RWPE1 (cell line): ENCODE results near the gene REEP1.
A peak's percentile ranks its signal among the peaks of the same experiment; 100 is the strongest.

Experiments
- CTCF ChIA-PET: fragments of 350-600 bp; sonication (Branson Sonifier 250); formaldehyde crosslinking; extraction: SDS; loops from one replicate; lab custom pipeline; 2021; lab: Yijun Ruan, JAX
- POLR2A ChIA-PET: fragments of 400-600 bp; formaldehyde crosslinking; extraction: SDS; loops from one replicate; lab custom pipeline; 2020; ENCODE audit warnings: antibody characterized with exemption; ENCODE audit not compliant: low non-redundant PET; lab: Yijun Ruan, JAX
- DNase-seq: peaks from one replicate; pipeline ENCODE4 v3.0.0; 2012; ENCODE audit warnings: low spot score
- H3K27ac ChIP-seq: fragments of 450-650 bp; 2 replicates; pipeline ENCODE4 v1.5.1; 2017
- CTCF ChIP-seq: fragments of 450-650 bp; conservative IDR thresholded peaks from 2 replicates; pipeline ENCODE4 v1.5.1; 2017; ENCODE audit warnings: low read depth, mild to moderate bottlenecking

The REEP1 gene

GRCh38 chr2:86372641-86373502 lies 35.4 kb upstream of the REEP1 start:
- H3K27ac ChIP-seq: no peak overlapping the region
- peak; percentile 42 for TF ChIP-seq CTCF
- POLR2A ChIA-PET: no interaction called here
- CTCF ChIA-PET: interaction anchor here (1.0 to 1.8 kb wide), 3 partner anchors 20 to 178 kb away, joined by 3 to 8 read pairs (median 4); partner anchors contain the start of gene IMMT
- DNase-seq: peak; percentile 48

DNA sequence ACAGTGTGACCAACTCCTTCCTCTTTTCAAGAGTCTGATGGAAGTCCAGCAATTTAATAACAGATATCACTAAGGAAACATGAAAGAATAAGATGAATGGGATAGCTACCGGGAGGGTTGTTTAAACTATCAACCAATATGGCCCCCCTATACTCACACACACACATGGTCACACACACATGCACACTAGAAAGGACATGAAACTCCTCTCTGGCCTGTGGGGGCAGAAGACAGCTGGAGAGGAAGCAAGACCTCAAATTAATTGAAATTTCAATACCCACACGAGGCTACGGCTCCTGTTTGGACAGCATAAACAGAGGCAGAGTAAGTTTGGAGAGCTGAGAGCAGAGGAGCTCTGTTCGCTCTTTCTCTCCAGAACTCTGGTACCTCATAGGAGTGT lies 34.7 kb upstream of the REEP1 start:
- H3K27ac ChIP-seq: no peak overlapping the region
- POLR2A ChIA-PET: no interaction called here
- no peak for TF ChIP-seq CTCF
- CTCF ChIA-PET: interaction anchor here (1.0 to 1.8 kb wide), 3 partner anchors 21 to 177 kb away, joined by 3 to 8 read pairs (median 4); partner anchors contain the start of gene IMMT
- no peak for DNase-seq

DNA sequence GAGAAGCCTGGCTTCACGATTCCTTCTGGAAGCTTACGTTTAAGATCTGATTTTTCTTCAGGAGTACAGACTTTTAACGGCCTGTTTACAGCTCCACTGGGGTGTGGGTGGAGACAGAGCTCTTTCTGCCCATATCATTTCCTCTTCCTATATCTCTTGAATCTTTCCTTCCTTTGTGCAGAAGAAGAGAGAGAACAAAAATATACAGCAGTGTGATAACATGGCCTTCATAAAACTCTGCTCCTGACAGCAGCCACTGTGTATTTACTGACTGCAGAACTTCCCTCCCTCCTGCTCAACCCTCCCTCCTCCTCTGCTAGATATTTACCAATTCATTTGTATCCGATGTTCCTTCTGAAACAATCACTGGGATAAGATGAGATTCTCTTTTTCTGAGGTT lies 34.1 kb upstream of the REEP1 start:
- no peak for TF ChIP-seq CTCF
- DNase-seq: no peak
- CTCF ChIA-PET: interaction anchor here (0.7 kb wide), 2 partner anchors 22 to 124 kb away, joined by 3 to 4 read pairs; no protein-coding TSS in a partner anchor
- H3K27ac ChIP-seq: no peak overlapping the region
- POLR2A ChIA-PET: no interaction called here

DNA sequence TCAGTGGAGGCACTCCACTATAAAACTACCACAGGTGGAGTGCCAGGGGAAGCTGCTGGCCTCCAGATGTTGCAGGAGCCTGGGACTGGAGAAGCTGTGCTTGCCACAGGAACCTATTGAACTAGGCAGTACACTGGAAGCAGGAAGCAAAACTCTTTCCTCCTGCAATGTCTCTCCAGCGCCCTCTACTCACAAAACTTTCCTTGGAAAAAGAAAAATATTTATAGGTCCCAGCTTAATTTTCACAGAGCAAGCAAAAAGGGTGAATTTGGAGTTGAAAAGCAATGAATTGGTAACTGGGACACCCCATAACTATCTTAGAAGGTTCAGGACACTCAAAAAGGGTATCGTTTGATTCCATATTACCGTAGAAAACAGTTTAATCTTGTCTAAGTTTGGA lies 33.2 kb upstream of the REEP1 start:
- DNase-seq: no peak
- no peak for TF ChIP-seq CTCF
- no peak overlapping the region for H3K27ac ChIP-seq
- CTCF ChIA-PET: no interaction called here
- POLR2A ChIA-PET: no interaction called here

DNA sequence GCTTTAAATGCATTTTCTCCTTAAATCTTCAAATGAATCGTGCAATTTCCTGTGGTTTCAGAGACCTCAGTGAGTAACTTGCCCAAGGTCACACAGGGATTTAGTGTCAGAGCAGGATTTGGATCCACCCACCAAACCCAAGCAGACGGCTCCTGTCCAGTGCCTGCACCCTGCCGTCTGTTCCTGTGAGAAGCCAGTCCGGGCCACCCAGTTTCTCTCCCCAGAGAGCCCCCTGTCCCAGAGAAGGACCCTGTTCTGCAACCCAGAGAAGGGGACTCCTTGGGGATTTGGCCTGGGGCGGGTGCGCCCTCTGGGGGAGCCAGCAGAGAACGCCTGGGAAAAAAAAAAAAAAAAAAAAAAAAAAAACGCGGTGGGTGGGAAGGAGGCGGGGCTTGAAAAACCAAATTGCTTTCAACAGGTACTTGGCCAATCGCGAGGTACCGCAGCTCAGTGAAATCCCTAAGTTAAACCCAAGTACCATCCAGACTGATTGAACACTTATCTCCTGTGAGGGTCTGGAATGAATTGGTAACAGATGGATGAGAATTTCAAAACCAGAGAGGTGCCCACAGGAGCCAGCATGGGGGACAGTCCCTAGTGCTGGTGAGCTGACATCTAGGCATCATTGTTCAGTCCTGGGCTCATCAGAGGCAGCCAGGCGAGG lies 30.9 kb upstream of the REEP1 start:
- POLR2A ChIA-PET: no interaction called here

More for the DNA sequence above, 30.9 kb upstream of the REEP1 start:
- TF ChIP-seq CTCF: peak; percentile 48
- peak; percentile 66 for DNase-seq
- H3K27ac ChIP-seq: no peak overlapping the region
- CTCF ChIA-PET: interaction anchor here (0.6 to 0.7 kb wide), 4 partner anchors 15 to 151 kb away, joined by 3 to 7 read pairs (median 5); no protein-coding TSS in a partner anchor
